GM12875 (cell line): ENCODE data around the gene RAF1.
"Not testable (repeated sequence)": the region's sequence is repeated elsewhere in the genome, so short reads cannot be mapped to it uniquely, and the experiment has no call there.

Experiments used
- H3K4me3 ChIP-seq: one replicate; pipeline ENCODE4 v1.5.1; 2011; ENCODE audit warnings: low read depth, low read length, control low read depth
- CTCF ChIP-seq: IDR thresholded peaks from 2 replicates; pipeline ENCODE4 v1.5.1; 2011; ENCODE audit warnings: low read depth, mild to moderate bottlenecking, control low read depth, inconsistent platforms, low read length, moderate library complexity, borderline replicate concordance; ENCODE audit not compliant: insufficient read depth

Gene RAF1

GRCh38 chr3:12638105-12638504, 25.8 kb downstream of the RAF1 start:
- no peak overlapping the region for H3K4me3 ChIP-seq
- TF ChIP-seq CTCF: no peak

GRCh38 chr3:12633108-12633507, 30.8 kb downstream of the RAF1 start:
- no peak for TF ChIP-seq CTCF
- H3K4me3 ChIP-seq: no peak overlapping the region

GRCh38 chr3:12632523-12632922, 31.4 kb downstream of the RAF1 start:
- H3K4me3 ChIP-seq: no peak overlapping the region
- TF ChIP-seq CTCF: no peak

GRCh38 chr3:12630843-12631242, 33.1 kb downstream of the RAF1 start:
- not testable (repeated sequence) for H3K4me3 ChIP-seq

GRCh38 chr3:12630292-12630691, 33.6 kb downstream of the RAF1 start:
- H3K4me3 ChIP-seq: no peak overlapping the region
- no peak for TF ChIP-seq CTCF

GRCh38 chr3:12629560-12629959, 34.4 kb downstream of the RAF1 start:
- TF ChIP-seq CTCF: no peak
- no peak overlapping the region for H3K4me3 ChIP-seq

- H3K4me3 ChIP-seq: no peak overlapping the region
- TF ChIP-seq CTCF: no peak
These were observed 35.1 kb downstream of the RAF1 start for GRCh38 chr3:12628813-12629212.

- H3K4me3 ChIP-seq: no peak overlapping the region
- TF ChIP-seq CTCF: no peak
These were observed 36.5 kb downstream of the RAF1 start for GRCh38 chr3:12627370-12627769.

- not testable (repeated sequence) for H3K4me3 ChIP-seq
These were observed 39.0 kb downstream of the RAF1 start for GRCh38 chr3:12624964-12625363.
